ENCODE data around the gene TRAF3.

TRAF3 gene

DNA sequence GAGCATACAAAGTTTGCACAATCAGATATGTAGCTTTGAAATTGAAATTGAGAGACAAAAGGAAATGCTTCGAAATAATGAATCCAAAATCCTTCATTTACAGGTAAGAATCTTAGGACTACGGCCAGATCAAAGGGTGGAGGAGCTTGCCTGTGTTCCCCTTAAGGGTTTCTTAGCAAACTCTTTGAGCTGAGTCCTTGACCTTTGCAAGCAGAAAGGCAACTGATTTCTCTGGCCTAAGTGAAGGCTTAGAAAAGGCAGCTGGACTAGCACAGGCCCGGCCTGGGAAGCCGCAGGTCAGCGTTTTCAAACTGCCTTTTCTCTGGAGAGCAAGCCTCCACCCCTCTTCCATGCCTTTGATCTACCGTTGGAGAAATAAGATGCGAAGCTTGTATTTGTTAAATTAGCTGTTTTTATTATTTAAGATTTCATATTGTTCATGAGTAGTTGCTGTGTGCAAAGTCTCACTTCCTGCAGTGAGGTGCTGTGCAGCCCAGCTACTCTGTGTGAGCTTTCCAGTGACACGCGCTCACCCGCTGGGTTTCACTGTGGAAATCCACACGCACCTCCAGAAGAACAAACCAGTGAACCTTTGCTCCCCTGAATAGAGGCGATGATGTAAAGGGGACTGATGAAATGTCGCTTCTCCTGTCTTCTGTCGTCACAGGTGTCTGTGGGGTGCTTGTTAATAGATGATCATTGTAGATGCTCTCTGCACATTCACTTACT is 120.2 kb downstream of the TRAF3 start:
- DNase-seq = no peak

- DNase-seq = no peak
These were observed 121.0 kb downstream of the TRAF3 start for GRCh38 chr14:102898298-102898697.

GRCh38 chr14:102898776-102899515 is 121.7 kb downstream of the TRAF3 start:
- no peak for DNase-seq

GRCh38 chr14:102899516-102899900 is 122.3 kb downstream of the TRAF3 start:
- DNase-seq = no peak

DNA sequence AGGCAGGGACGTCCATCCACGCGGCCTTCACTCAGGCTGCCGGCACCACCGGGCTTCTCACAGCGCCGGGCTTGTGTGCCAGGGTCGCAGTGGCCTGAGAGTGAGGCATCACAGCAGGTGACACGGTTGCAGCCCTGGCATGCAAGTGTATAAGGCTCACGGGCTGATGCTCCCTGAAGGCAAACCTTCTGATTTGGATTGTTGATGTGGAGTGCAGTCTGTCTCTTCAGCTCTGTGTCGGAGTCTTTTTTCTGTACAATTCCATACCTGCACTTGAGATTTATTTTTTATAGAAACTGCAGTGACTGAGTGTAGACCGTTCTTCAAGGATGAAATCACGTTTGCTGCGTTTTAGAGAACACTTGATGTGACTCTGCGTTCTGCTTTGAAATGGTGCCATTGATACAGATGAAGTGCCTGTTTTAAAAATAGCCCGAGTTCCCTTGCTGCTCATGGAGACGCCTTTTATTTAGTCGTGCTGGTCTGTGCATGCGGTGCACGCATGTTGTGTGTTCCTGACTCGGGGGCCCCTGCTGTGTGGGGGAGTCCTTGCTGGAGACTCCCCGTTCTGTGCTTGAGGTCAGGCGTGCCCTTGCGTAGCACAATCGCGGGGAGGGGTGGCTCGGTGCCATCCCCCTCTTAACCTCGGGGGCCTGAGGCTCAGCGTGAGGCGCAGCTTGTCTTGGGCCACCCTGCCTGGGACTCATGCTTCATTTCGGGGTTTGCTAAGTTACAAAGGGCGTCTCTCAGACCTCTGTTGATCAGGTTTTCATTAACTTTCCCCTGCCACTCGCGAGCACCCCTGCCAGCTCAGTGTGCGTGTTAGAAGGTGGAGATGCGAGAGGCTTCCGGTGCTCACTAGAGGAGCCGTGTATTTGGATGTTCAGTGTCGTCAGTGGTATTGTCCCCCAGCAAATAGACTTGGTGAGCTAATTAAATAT is 123.7 kb downstream of the TRAF3 start:
- no peak for DNase-seq

GRCh38 chr14:102901633-102902032 is 124.4 kb downstream of the TRAF3 start:
- no peak for DNase-seq

GRCh38 chr14:102902086-102902485 is 124.8 kb downstream of the TRAF3 start:
- no peak for DNase-seq

GRCh38 chr14:102902523-102903247 is 125.4 kb downstream of the TRAF3 start:
- DNase-seq = no peak

GRCh38 chr14:102903248-102903888 is 126.1 kb downstream of the TRAF3 start:
- no peak for DNase-seq

DNA sequence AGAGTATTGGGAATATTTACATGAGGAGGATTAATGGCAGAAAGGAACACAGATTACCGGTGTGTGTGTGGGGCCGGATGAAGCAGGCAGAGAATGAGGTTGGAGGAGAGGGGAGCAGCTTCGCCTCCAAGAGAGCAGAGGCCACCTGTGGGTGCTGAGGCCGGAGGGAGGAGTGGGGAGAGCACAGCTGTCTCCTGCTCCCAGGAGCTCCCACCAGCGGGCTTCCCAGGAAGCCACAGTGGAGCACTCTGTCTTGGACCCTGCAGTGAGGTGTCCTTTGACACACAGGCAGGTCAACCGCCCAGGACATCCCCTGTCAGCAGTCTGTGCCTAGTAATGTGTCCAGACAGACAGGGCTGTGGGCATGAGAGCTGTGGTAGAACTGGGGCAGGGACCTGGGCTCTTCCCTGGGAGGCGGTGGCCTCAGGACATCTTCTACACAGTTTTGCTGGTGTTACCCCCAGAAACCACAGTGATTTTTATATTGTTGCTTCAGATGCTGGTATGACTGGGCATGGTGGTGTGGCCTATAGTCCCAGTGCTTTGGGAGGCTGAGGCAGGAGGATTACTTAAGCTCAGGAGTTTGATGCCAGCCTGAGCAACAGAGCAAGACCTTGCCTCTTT is 126.8 kb downstream of the TRAF3 start:
- DNase-seq = no peak

- no peak for DNase-seq
These were observed 128.2 kb downstream of the TRAF3 start for GRCh38 chr14:102905116-102906108.

DNA sequence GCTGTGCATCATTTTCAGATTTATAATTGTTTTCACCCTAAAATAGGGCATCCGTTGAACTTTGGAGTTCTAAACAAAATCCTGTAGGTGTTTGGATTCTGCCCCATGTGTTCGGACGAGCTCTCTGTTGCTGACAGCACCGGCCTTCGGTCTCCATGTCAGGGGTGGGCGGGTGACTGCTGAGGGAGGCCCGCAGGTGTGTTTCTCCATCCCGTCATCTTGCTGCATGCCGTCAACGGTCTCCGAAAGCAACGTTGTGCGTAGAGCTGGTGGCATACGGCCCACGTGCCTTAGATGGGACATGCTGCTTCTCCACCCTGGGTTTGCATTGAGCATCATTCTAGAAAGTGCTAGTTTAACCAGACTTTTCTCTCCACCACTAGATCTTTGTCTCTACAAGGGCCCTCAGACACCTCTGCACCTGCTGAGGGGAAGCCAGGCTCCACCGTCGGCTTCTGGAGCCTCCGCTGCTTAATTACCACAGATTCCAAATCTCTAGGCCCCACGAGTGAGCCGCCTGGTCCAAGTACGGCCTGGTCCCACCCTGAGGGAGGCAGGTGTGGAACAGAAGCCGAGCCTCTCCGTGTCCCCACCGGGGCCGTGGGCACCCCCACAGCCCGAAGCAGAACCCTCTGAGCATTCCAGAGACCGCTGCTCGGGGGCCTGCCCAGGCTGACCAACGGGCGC is 129.5 kb downstream of the TRAF3 start:
- DNase-seq = no peak

DNA sequence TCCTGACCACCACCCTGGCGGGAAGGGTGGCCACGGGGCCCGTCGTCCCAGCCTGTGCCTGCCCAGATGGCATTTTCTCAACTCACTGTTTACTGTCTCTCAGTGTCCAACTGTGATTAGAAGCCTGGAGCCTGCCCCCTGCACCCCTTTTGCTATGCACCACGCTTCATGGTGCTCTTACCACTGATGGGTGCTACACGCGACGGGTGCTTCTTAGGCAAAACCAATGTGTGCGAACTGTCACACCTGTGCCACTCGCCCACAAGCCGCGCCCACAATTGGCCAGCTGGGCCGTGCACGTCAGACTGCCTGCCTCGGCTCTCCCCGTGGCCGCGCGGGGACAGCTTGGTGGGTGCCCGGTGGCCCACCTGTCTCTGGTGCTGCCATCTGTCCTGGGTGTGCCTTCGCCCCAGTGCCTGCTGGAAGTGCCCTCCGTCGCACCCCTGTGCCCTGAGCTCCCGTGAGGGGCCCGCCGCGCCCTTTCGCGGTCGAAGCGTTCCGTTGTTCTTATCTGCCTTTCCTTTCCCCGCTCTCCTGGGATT is 130.1 kb downstream of the TRAF3 start:
- DNase-seq = no peak

DNA sequence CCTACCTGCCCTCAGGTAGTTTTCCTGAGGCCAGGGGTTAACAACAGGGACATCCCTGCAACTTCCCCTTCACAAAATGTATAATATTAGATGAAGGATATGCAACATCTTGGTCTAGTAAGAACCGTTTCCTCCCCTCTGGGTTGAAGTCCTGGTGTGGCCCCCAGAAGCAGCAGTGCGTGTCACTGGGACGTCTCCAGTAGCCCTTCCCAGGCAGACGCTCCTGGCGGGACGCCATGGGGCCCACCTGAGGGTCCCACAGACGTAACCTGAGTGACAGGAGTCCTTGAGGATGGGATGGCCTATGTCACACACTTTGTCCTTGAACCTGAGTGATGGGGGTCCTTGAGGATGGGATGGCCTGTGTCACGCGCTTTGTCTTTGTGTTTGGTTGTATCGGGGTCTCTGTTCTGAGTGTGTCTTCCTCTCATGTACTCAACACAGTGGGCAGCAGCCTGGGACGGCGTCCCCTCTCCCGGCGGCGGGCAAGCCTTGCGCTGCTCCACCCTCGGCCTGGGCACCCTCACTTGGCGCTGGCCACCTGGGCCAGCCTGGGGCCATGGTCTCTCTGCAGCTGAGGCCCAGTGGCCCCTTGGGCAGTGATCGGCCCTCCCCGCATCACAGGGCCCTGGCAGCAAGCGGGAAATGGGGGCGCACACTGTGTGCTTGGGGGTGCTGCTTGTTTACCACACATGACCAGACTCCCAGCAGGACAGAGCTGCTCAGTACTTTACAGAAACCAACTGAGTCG is 130.9 kb downstream of the TRAF3 start:
- no peak for DNase-seq

DNA sequence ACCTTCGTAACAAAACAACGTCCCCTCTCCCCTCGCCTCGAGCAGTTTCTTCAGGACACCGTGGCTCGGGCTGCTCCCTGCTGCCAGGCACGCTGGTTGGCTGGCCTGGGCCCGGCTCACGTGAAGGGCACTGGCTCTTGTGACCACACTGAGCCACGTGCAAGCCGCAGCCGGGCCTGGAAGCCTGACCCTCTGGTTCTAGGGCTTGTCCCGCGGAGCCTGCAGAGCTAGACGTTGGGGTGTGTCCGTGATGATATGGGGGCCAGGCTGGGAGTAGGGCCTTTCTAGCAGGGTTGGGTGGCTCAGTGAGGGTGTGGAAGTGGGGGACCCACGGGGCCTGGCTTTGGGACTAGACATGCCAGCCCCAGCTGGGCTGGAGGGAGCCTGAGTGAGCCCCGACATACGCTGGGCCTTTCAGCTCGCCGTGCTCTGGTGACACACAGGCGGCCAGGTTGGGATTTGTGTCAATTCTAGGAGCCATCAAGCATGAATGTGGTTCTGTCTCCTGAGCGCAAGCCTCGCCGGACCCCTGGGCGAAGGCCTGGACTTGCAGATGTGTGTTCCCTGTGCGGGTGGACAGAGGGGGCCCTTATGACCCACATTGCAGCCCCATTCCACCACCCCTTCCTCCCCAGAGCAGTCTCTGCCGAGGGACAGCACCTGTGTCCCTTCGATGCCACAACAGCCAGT is 131.7 kb downstream of the TRAF3 start:
- no peak for DNase-seq

DNA sequence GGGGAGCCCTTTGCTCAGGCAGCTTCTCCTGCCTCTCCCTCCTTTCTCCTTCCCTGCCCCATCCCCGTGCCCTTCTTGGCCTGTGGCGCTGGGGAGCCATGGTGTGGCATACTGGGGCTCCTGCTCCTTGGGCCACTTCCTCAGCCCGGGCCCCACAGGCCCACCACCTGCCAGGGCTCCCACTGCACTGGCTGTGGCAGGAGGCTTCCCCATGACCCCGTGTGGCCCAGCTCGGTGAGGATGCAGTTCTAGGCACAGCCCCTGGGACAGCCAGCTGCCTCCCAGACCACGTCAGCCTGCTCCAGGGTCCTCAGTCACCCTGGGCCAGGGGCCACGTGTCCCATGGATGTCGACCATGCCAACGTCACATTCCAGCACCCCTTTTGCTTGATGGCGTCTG is 132.2 kb downstream of the TRAF3 start:
- DNase-seq = no peak

GRCh38 chr14:102909911-102910310 is 132.7 kb downstream of the TRAF3 start:
- DNase-seq = no peak

DNA sequence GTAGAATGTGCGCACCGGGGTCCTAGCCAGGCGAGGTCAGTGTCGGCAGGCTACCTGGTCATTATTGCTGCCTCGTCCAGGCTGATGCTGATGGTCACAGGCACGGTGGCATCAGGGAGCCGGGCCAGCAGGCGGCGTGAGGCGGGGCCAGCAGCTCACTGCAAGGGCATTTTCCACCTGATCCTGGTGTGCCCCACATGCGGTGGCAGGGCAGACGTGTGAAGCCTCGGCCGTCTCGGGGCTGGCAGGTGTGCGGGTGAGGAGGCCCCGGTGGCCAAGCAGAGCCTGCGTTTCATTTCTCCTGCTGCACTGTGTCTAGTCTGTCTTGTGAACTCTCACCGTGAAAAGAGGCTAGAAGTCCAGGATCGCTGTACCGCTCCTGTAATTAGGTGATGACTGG is 133.2 kb downstream of the TRAF3 start:
- no peak for DNase-seq

Data from activated naive CD4-positive, alpha-beta T cell treated with anti-CD3 and anti-CD28 coated beads, Interleukin-2, amount 50 U/mL, for 16 hours (primary cell).